ENCODE measurements around the gene SAMD8. TPM values are rescaled to one million over a fixed set of nuclear protein-coding genes. Genes with fewer than 3 reads are reported as not detected.

Gene SAMD8
- total and polyA plus RNA-seq, 2 of the 8 experiments (the other 6 are each of a cell fraction or from before 2014, with no cell fraction given): 11.7 to 20.9 TPM

GRCh38 chr10:75110006-75110632 is 1.3 kb upstream of the SAMD8 start (continued):
- no peak for TF ChIP-seq CHD7 (IDR thresholded peaks at IDR 0.05; ENCODE audit: insufficient replicate concordance, low read length)
- TF ChIP-seq CEBPB (IDR thresholded peaks at IDR 0.05; ENCODE audit: low read depth, low read length): no peak
- TF ChIP-seq PHF8 (conservative IDR thresholded peaks at IDR 0.05; ENCODE audit: low read depth, low read length): no peak
- TF ChIP-seq TAF1 (IDR thresholded peaks at IDR 0.05; ENCODE audit: low read depth, low read length): no peak
- TF ChIP-seq CREB1 (IDR thresholded peaks at IDR 0.05): no peak
- no peak for TF ChIP-seq KDM5A (IDR thresholded peaks at IDR 0.05; ENCODE audit: low read length)
- TF ChIP-seq RFX5 (IDR thresholded peaks at IDR 0.05; ENCODE audit: borderline replicate concordance, low read depth, low read length): no peak
- no peak for TF ChIP-seq CBX8 (IDR thresholded peaks at IDR 0.05; ENCODE audit: borderline replicate concordance, low read depth, low read length)
- TF ChIP-seq TCF12 (IDR thresholded peaks at IDR 0.05; ENCODE audit: low read depth, low read length): no peak
- no peak for TF ChIP-seq EP300 (IDR thresholded peaks at IDR 0.05; ENCODE audit: borderline replicate concordance in 1 of 2, low read depth in 2 of 2, low read length in 2 of 2)
- no peak for TF ChIP-seq FOSL1 (IDR thresholded peaks at IDR 0.05; ENCODE audit: insufficient read depth, low read depth, low read length)
- TF ChIP-seq ZNF274 (IDR thresholded peaks at IDR 0.05; ENCODE audit: borderline replicate concordance, extremely low read depth, low read length): no peak

Data from H1 (cell line).